Retinal pigment epithelial cell (primary cell): ENCODE results near the gene SEMA3C.

Experiments used
- DNase-seq: peaks from one replicate; pipeline ENCODE4 v3.0.0-alpha.2; 2010; ENCODE audit warnings: low read depth
- H3K4me3 ChIP-seq: 2 replicates; pipeline ENCODE4 v1.5.1; 2011; ENCODE audit warnings: mild to moderate bottlenecking, low read length, control low read depth, moderate library complexity
- CTCF ChIP-seq: conservative IDR thresholded peaks from 2 replicates; pipeline ENCODE4 v1.5.1; 2011; ENCODE audit warnings: low read depth, low read length, control low read depth, inconsistent platforms

Gene SEMA3C

GRCh38 chr7:80941208-80941758 lies 22.4 kb upstream of the SEMA3C start:
- no peak for DNase-seq
- no peak for TF ChIP-seq CTCF
- H3K4me3 ChIP-seq, result no peak overlapping the region

- no peak for DNase-seq
- H3K4me3 ChIP-seq, result no peak overlapping the region
- no peak for TF ChIP-seq CTCF
Observed at GRCh38 chr7:80940539-80941207, 21.8 kb upstream of the SEMA3C start.

GRCh38 chr7:80937336-80937735 lies 18.5 kb upstream of the SEMA3C start:
- TF ChIP-seq CTCF, result no peak
- no peak for DNase-seq
- H3K4me3 ChIP-seq, result no peak overlapping the region

- DNase-seq, result no peak
- no peak overlapping the region for H3K4me3 ChIP-seq
Observed at GRCh38 chr7:80935991-80936780, 17.3 kb upstream of the SEMA3C start.

GRCh38 chr7:80934321-80934720 lies 15.5 kb upstream of the SEMA3C start:
- DNase-seq, result no peak
- H3K4me3 ChIP-seq, result no peak overlapping the region
- no peak for TF ChIP-seq CTCF

More at GRCh38 chr7:80935991-80936780, 17.3 kb upstream of the SEMA3C start:
- TF ChIP-seq CTCF, result no peak

GRCh38 chr7:80932536-80932935 lies 13.7 kb upstream of the SEMA3C start:
- TF ChIP-seq CTCF, result no peak
- H3K4me3 ChIP-seq, result no peak overlapping the region
- no peak for DNase-seq
